ENCODE results near the gene ARHGAP15. TPM values are rescaled to one million over a fixed set of nuclear protein-coding genes. Genes with fewer than 3 reads are reported as not detected.

The ARHGAP15 gene
- polyA plus RNA-seq, 2 donors, result 0.69 to 1.1 TPM

DNA sequence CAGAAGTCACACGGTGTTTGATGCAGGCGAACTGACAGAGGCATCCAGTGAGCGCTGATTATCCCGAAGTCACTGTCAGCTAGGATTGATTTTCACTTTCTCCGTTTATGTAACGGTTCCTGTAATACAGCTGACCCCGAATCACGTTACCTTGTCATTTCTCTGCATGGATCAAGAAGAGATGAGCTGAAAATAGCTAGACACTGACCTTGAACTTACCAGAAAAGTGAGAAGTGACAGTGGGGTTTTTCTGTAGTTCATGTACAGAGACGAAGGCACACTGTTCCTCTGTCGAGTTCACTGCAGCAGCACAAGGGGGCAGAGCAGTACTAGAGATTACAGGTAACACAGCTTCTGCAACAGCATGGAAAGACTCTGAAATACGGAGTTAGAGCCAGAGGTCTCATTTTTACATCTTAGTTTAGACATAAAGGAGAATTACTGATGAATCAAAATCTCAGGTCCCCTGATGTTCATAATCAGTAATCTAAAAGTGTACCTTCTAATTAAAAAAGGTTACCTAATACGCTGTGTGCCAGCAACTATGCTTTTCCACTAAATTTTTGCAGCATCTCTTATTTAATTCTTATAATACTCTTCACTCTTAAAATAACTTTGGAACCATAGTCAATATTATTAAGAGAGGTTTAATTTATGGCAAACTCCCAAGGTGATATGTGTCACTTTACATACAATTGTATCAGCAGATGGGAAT, 33.1 kb downstream of the ARHGAP15 start:
- Histone ChIP-seq H3K9me3 (ENCODE audit: control insufficient read depth in 2 of 2, insufficient read depth in 1 of 2, low read depth in 1 of 2, low read length in 1 of 2) (no peaks in the 10 kb centered on the region), H3K4me1 (ENCODE audit: control insufficient read depth in 2 of 2, insufficient read depth in 2 of 2, low read length in 1 of 2) (no peaks in the 10 kb centered on the region), H3K27ac (ENCODE audit: low read depth in 2 of 2, low read length in 1 of 2) (no peak overlapping the region), H3K27me3 (ENCODE audit: control insufficient read depth in 1 of 2, insufficient read depth in 2 of 2, low read length in 2 of 2) (no peaks in the 10 kb centered on the region), H3K4me3 (ENCODE audit: low read depth in 1 of 2, low read length in 2 of 2) (no peak overlapping the region), H3K36me3 (ENCODE audit: control insufficient read depth in 2 of 2, insufficient read depth in 2 of 2, low read length in 1 of 2) (no peaks in the 10 kb centered on the region)
- 52 to 55% methylated on average over 12 of the region's 12 CpGs for WGBS, 2 donors

GRCh38 chr2:143162997-143163396, 33.8 kb downstream of the ARHGAP15 start:
- H3K9me3 ChIP-seq (ENCODE audit: control insufficient read depth in 2 of 2, insufficient read depth in 1 of 2, low read depth in 1 of 2, low read length in 1 of 2), result no peaks in the 10 kb centered on the region
- no peaks in the 10 kb centered on the region for H3K36me3 ChIP-seq (ENCODE audit: control insufficient read depth in 2 of 2, insufficient read depth in 2 of 2, low read length in 1 of 2)
- no peaks in the 10 kb centered on the region for H3K4me1 ChIP-seq (ENCODE audit: control insufficient read depth in 2 of 2, insufficient read depth in 2 of 2, low read length in 1 of 2)
- H3K4me3 ChIP-seq (ENCODE audit: low read depth in 1 of 2, low read length in 2 of 2), result no peak overlapping the region
- no peak overlapping the region for H3K27ac ChIP-seq (ENCODE audit: low read depth in 2 of 2, low read length in 1 of 2)
- H3K27me3 ChIP-seq (ENCODE audit: control insufficient read depth in 1 of 2, insufficient read depth in 2 of 2, low read length in 2 of 2), result no peaks in the 10 kb centered on the region
- WGBS, 2 donors, result 67 to 77% methylated on average over 1 of the region's 1 CpG

GRCh38 chr2:143163499-143163898, 34.3 kb downstream of the ARHGAP15 start:
- Histone ChIP-seq H3K27me3 (ENCODE audit: control insufficient read depth in 1 of 2, insufficient read depth in 2 of 2, low read length in 2 of 2) (no peaks in the 10 kb centered on the region), H3K27ac (ENCODE audit: low read depth in 2 of 2, low read length in 1 of 2) (no peak overlapping the region), H3K36me3 (ENCODE audit: control insufficient read depth in 2 of 2, insufficient read depth in 2 of 2, low read length in 1 of 2) (no peaks in the 10 kb centered on the region), H3K9me3 (ENCODE audit: control insufficient read depth in 2 of 2, insufficient read depth in 1 of 2, low read depth in 1 of 2, low read length in 1 of 2) (no peaks in the 10 kb centered on the region), H3K4me1 (ENCODE audit: control insufficient read depth in 2 of 2, insufficient read depth in 2 of 2, low read length in 1 of 2) (no peaks in the 10 kb centered on the region), H3K4me3 (ENCODE audit: low read depth in 1 of 2, low read length in 2 of 2) (no peak overlapping the region)
- WGBS, 2 donors, result 83 to 89% methylated on average over 4 of the region's 4 CpGs

DNA sequence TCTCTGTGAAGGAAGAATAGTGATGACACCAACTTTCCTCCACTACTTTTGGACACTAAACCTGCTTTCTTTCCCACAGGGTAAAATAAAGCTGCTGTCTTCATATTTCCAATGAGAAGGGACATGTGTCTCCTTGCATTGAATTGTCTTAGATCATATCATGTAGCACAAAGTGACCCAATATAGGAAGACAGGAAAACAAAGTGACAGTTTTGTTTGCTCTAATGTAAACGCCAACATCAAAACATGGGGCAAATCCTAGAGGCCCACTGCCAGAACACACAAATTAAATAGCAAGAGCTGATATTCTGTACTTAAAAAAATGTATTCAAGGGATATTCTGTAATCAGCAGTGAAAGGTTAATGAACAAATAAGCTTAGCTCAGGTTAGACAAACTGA, 36.1 kb downstream of the ARHGAP15 start:
- Histone ChIP-seq H3K36me3 (ENCODE audit: control insufficient read depth in 2 of 2, insufficient read depth in 2 of 2, low read length in 1 of 2) (no peaks in the 10 kb centered on the region), H3K27ac (ENCODE audit: low read depth in 2 of 2, low read length in 1 of 2) (no peak overlapping the region), H3K4me3 (ENCODE audit: low read depth in 1 of 2, low read length in 2 of 2) (no peak overlapping the region), H3K4me1 (ENCODE audit: control insufficient read depth in 2 of 2, insufficient read depth in 2 of 2, low read length in 1 of 2) (no peaks in the 10 kb centered on the region), H3K27me3 (ENCODE audit: control insufficient read depth in 1 of 2, insufficient read depth in 2 of 2, low read length in 2 of 2) (no peaks in the 10 kb centered on the region), H3K9me3 (ENCODE audit: control insufficient read depth in 2 of 2, insufficient read depth in 1 of 2, low read depth in 1 of 2, low read length in 1 of 2) (no peaks in the 10 kb centered on the region)
- whole genome bisulfite sequencing, 2 donors, result 59 to 68% methylated on average over 1 of the region's 1 CpG

DNA sequence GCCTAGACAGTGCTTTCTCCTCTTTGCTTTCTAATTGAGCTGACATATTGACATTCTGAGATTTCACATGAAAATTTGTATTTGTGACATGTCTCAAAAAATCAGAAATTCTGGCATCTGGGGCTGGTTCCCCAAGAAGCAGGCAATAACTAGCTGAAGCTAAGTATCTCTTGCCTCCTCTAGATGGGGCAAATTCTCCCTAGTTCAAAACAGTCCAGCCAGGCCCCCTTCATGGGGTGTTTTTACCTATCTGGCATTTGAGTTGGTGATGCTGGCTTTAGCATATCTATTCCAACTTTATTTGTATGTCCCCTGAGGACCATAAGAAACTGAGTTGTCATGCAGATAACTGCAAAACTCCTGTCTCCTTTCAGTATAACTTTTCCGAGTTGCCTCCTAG, 39.9 kb downstream of the ARHGAP15 start:
- no peaks in the 10 kb centered on the region for H3K4me1 ChIP-seq (ENCODE audit: control insufficient read depth in 2 of 2, insufficient read depth in 2 of 2, low read length in 1 of 2)
- no peaks in the 10 kb centered on the region for H3K36me3 ChIP-seq (ENCODE audit: control insufficient read depth in 2 of 2, insufficient read depth in 2 of 2, low read length in 1 of 2)
- H3K27me3 ChIP-seq (ENCODE audit: control insufficient read depth in 1 of 2, insufficient read depth in 2 of 2, low read length in 2 of 2), result no peaks in the 10 kb centered on the region
- H3K4me3 ChIP-seq (ENCODE audit: low read depth in 1 of 2, low read length in 2 of 2), result no peak overlapping the region
- no peaks in the 10 kb centered on the region for H3K9me3 ChIP-seq (ENCODE audit: control insufficient read depth in 2 of 2, insufficient read depth in 1 of 2, low read depth in 1 of 2, low read length in 1 of 2)
- H3K27ac ChIP-seq (ENCODE audit: low read depth in 2 of 2, low read length in 1 of 2), result no peak overlapping the region
- WGBS, 2 donors, result 92 to 98% methylated on average over 1 of the region's 1 CpG

- no peak overlapping the region for H3K27ac ChIP-seq (ENCODE audit: low read depth in 2 of 2, low read length in 1 of 2)
- H3K27me3 ChIP-seq (ENCODE audit: control insufficient read depth in 1 of 2, insufficient read depth in 2 of 2, low read length in 2 of 2), result no peaks in the 10 kb centered on the region
- no peak overlapping the region for H3K4me3 ChIP-seq (ENCODE audit: low read depth in 1 of 2, low read length in 2 of 2)
- no peaks in the 10 kb centered on the region for H3K9me3 ChIP-seq (ENCODE audit: control insufficient read depth in 2 of 2, insufficient read depth in 1 of 2, low read depth in 1 of 2, low read length in 1 of 2)
- H3K4me1 ChIP-seq (ENCODE audit: control insufficient read depth in 2 of 2, insufficient read depth in 2 of 2, low read length in 1 of 2), result no peaks in the 10 kb centered on the region
- 53 to 60% methylated on average over 2 of the region's 2 CpGs for WGBS, 2 donors
- no peaks in the 10 kb centered on the region for H3K36me3 ChIP-seq (ENCODE audit: control insufficient read depth in 2 of 2, insufficient read depth in 2 of 2, low read length in 1 of 2)
These were observed 42.6 kb downstream of the ARHGAP15 start for GRCh38 chr2:143171817-143172216.

- Histone ChIP-seq H3K9me3 (ENCODE audit: control insufficient read depth in 2 of 2, insufficient read depth in 1 of 2, low read depth in 1 of 2, low read length in 1 of 2) (no peaks in the 10 kb centered on the region), H3K27me3 (ENCODE audit: control insufficient read depth in 1 of 2, insufficient read depth in 2 of 2, low read length in 2 of 2) (no peaks in the 10 kb centered on the region), H3K4me1 (ENCODE audit: control insufficient read depth in 2 of 2, insufficient read depth in 2 of 2, low read length in 1 of 2) (no peaks in the 10 kb centered on the region), H3K36me3 (ENCODE audit: control insufficient read depth in 2 of 2, insufficient read depth in 2 of 2, low read length in 1 of 2) (no peaks in the 10 kb centered on the region), H3K4me3 (ENCODE audit: low read depth in 1 of 2, low read length in 2 of 2) (no peak overlapping the region), H3K27ac (ENCODE audit: low read depth in 2 of 2, low read length in 1 of 2) (no peak overlapping the region)
- 89 to 98% methylated on average over 2 of the region's 2 CpGs for WGBS, 2 donors
These were observed 46.2 kb downstream of the ARHGAP15 start for GRCh38 chr2:143175438-143175837.

GRCh38 chr2:143176606-143177005, 47.4 kb downstream of the ARHGAP15 start:
- Histone ChIP-seq H3K4me3 (ENCODE audit: low read depth in 1 of 2, low read length in 2 of 2) (no peak overlapping the region), H3K9me3 (ENCODE audit: control insufficient read depth in 2 of 2, insufficient read depth in 1 of 2, low read depth in 1 of 2, low read length in 1 of 2) (no peaks in the 10 kb centered on the region), H3K27me3 (ENCODE audit: control insufficient read depth in 1 of 2, insufficient read depth in 2 of 2, low read length in 2 of 2) (no peaks in the 10 kb centered on the region), H3K27ac (ENCODE audit: low read depth in 2 of 2, low read length in 1 of 2) (no peak overlapping the region), H3K36me3 (ENCODE audit: control insufficient read depth in 2 of 2, insufficient read depth in 2 of 2, low read length in 1 of 2) (no peaks in the 10 kb centered on the region), H3K4me1 (ENCODE audit: control insufficient read depth in 2 of 2, insufficient read depth in 2 of 2, low read length in 1 of 2) (no peaks in the 10 kb centered on the region)
- 63 to 72% methylated on average over 3 of the region's 3 CpGs for WGBS, 2 donors

DNA sequence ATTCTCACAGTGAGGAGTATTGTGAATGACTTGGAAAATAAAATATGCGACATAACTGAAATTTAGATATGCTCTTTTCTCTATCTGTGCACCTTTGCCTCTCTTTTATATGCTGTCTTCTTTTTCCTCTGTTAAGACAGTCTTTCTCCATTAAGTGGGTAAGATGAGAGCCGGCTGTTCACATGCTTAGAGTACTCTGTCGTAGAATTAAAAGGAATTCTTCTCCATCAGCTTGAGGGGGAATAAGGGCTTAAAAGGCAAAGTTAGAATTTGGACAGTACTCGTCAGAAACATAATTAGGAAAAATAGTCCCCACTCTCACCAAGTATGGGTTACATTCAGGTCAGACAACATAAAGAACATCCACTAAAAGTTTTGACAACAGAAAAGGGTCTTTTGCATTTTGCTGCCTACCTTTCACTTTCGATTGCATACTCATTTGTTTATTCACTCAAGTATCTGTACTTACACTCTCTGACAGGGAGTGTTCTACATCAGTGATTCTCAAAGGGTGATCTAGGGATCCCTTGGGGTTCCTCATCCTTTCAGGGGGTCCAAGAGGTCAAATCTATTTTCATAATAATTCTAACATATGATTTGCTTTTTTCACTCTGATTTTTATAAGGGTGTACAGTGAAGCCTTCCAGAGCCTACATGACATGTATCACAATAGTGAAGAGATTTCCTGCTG, 48.0 kb downstream of the ARHGAP15 start:
- H3K27ac ChIP-seq (ENCODE audit: low read depth in 2 of 2, low read length in 1 of 2), result no peak overlapping the region
- 61 to 68% methylated on average over 5 of the region's 5 CpGs for WGBS, 2 donors
- no peaks in the 10 kb centered on the region for H3K27me3 ChIP-seq (ENCODE audit: control insufficient read depth in 1 of 2, insufficient read depth in 2 of 2, low read length in 2 of 2)
- H3K4me1 ChIP-seq (ENCODE audit: control insufficient read depth in 2 of 2, insufficient read depth in 2 of 2, low read length in 1 of 2), result no peaks in the 10 kb centered on the region
- no peak overlapping the region for H3K4me3 ChIP-seq (ENCODE audit: low read depth in 1 of 2, low read length in 2 of 2)
- H3K36me3 ChIP-seq (ENCODE audit: control insufficient read depth in 2 of 2, insufficient read depth in 2 of 2, low read length in 1 of 2), result no peaks in the 10 kb centered on the region
- no peaks in the 10 kb centered on the region for H3K9me3 ChIP-seq (ENCODE audit: control insufficient read depth in 2 of 2, insufficient read depth in 1 of 2, low read depth in 1 of 2, low read length in 1 of 2)

GRCh38 chr2:143181494-143181893, 52.3 kb downstream of the ARHGAP15 start:
- H3K9me3 ChIP-seq (ENCODE audit: control insufficient read depth in 2 of 2, insufficient read depth in 1 of 2, low read depth in 1 of 2, low read length in 1 of 2), result no peaks in the 10 kb centered on the region
- no peak overlapping the region for H3K4me3 ChIP-seq (ENCODE audit: low read depth in 1 of 2, low read length in 2 of 2)
- no peaks in the 10 kb centered on the region for H3K27me3 ChIP-seq (ENCODE audit: control insufficient read depth in 1 of 2, insufficient read depth in 2 of 2, low read length in 2 of 2)
- H3K36me3 ChIP-seq (ENCODE audit: control insufficient read depth in 2 of 2, insufficient read depth in 2 of 2, low read length in 1 of 2), result no peaks in the 10 kb centered on the region
- no peak overlapping the region for H3K27ac ChIP-seq (ENCODE audit: low read depth in 2 of 2, low read length in 1 of 2)
- H3K4me1 ChIP-seq (ENCODE audit: control insufficient read depth in 2 of 2, insufficient read depth in 2 of 2, low read length in 1 of 2), result no peaks in the 10 kb centered on the region
